Colonic mucosa (tissue), 4 donors: Measurements from ENCODE around the gene VAV1. TPM values are rescaled to one million over a fixed set of nuclear protein-coding genes. Genes with fewer than 3 reads are reported as not detected.

Experiments
- DNase-seq: peaks from one replicate; pipeline ENCODE4 v3.0.0-alpha.2; 2020
- H3K27ac ChIP-seq: fragments of 200-600 bp; one replicate; pipeline ENCODE4 v1.8.0; 2021
- H3K27me3 ChIP-seq: fragments of 200-600 bp; one replicate; pipeline ENCODE4 v1.8.0; 2021
- H3K36me3 ChIP-seq: fragments of 200-600 bp; one replicate; pipeline ENCODE4 v1.8.0; 2021
- H3K4me1 ChIP-seq: fragments of 200-600 bp; one replicate; pipeline ENCODE4 v1.8.0; 2021; ENCODE audit warnings: mild to moderate bottlenecking
- H3K4me3 ChIP-seq: fragments of 200-600 bp; one replicate; pipeline ENCODE4 v1.8.0; 2021
- H3K9ac ChIP-seq, 2 donors: one replicate each; pipeline ENCODE4 v1.7.0; 2013; ENCODE audit warnings: control low read depth in 2 of 2, low read depth in 2 of 2, low read length in 2 of 2
- H3K9me3 ChIP-seq: fragments of 200-600 bp; one replicate; pipeline ENCODE4 v1.8.0; 2021
- CTCF ChIP-seq: fragments of 200-600 bp; IDR thresholded peaks from one replicate; pipeline ENCODE4 v1.8.0; 2022; ENCODE audit warnings: antibody characterized with exemption, mild to moderate bottlenecking
- intact Hi-C: fragments of 100-400 bp; cut with DNase I; formaldehyde crosslinking; loops from one replicate; pipeline ENCODE4 v1.14.1; 2022
- total RNA-seq, 2 donors: library from RNA; stranded (reverse); fragmentation: NEBNext Ultra II Directional in 1 of 2; extraction: Animal tissue kit (Norgen Biotek cat#: 25700) in 1 of 2; gene quantifications; one replicate each; pipeline ENCODE4 v1.2.1, GENCODE V29; 2021
- donor health status: healthy.
- donor health status: DM: no; HTN: no; CAD: no.
- donor health status: DM: no; HTN: no; CAD: no.

The VAV1 gene
- total RNA-seq, 2 donors from 2014 or later: 5.7 to 6.0 TPM

- intact Hi-C loops: no loop called here
- Histone ChIP-seq H3K4me3 (no peak overlapping the region), H3K27ac (no peak overlapping the region), H3K36me3 (no peaks in the 10 kb centered on the region), H3K9me3 (no peaks in the 10 kb centered on the region), H3K4me1 (no peaks in the 10 kb centered on the region), H3K27me3 (no peaks in the 10 kb centered on the region), H3K9ac (no peak overlapping the region)
- no peak for DNase-seq
- no peak for TF ChIP-seq CTCF
These were observed 59.9 kb downstream of the VAV1 start for GRCh38 chr19:6832412-6832811.

- Histone ChIP-seq H3K9me3 (no peaks in the 10 kb centered on the region), H3K27ac (no peak overlapping the region), H3K36me3 (no peaks in the 10 kb centered on the region), H3K4me1 (no peaks in the 10 kb centered on the region), H3K4me3 (no peak overlapping the region), H3K9ac (no peak overlapping the region), H3K27me3 (no peaks in the 10 kb centered on the region)
- no peak for DNase-seq
- no peak for TF ChIP-seq CTCF
- intact Hi-C loops: no loop called here
These were observed 60.8 kb downstream of the VAV1 start for GRCh38 chr19:6833166-6833790.

- Histone ChIP-seq H3K4me1 (no peaks in the 10 kb centered on the region), H3K9ac (no peak overlapping the region), H3K27me3 (no peaks in the 10 kb centered on the region), H3K4me3 (no peak overlapping the region), H3K27ac (no peak overlapping the region), H3K9me3 (no peaks in the 10 kb centered on the region), H3K36me3 (no peaks in the 10 kb centered on the region)
- no peak for DNase-seq
- intact Hi-C loops: no loop called here
- no peak for TF ChIP-seq CTCF
These were observed 61.9 kb downstream of the VAV1 start for GRCh38 chr19:6834433-6834832.

- no peaks in the 10 kb centered on the region for H3K27me3 ChIP-seq
- no peaks in the 10 kb centered on the region for H3K36me3 ChIP-seq
- H3K4me3 ChIP-seq: no peak overlapping the region
- H3K4me1 ChIP-seq: no peaks in the 10 kb centered on the region
- H3K9me3 ChIP-seq: no peaks in the 10 kb centered on the region
- intact Hi-C loops: no loop called here
- H3K9ac ChIP-seq: no peak overlapping the region
- TF ChIP-seq CTCF: no peak
- DNase-seq: no peak
- H3K27ac ChIP-seq: no peak overlapping the region
These were observed 63.0 kb downstream of the VAV1 start for GRCh38 chr19:6835501-6835900.

GRCh38 chr19:6837525-6837924 lies 65.0 kb downstream of the VAV1 start:
- Histone ChIP-seq H3K36me3 (no peaks in the 10 kb centered on the region), H3K9ac (no peak overlapping the region), H3K4me3 (no peak overlapping the region), H3K27me3 (no peaks in the 10 kb centered on the region), H3K9me3 (no peaks in the 10 kb centered on the region), H3K4me1 (no peaks in the 10 kb centered on the region), H3K27ac (no peak overlapping the region)
- DNase-seq: no peak
- no peak for TF ChIP-seq CTCF
- intact Hi-C loops: no loop called here
